GM12878 (cell line): ENCODE results near the gene DDX19B. TPM values are rescaled to one million over a fixed set of nuclear protein-coding genes. Genes with fewer than 3 reads are reported as not detected.
A peak's percentile ranks its signal among the peaks of the same experiment; 100 is the strongest.

ENCODE experiments used
- ATAC-seq: fragments of 200-7000 bp; cut with Tn5 transposase; 3 replicates; pipeline ENCODE4 v1.9.1; 2020; ENCODE audit warnings: mild to moderate bottlenecking, moderate library complexity
- BruUV-seq: library from RNA; stranded (reverse); fragments of 400-500 nt; replicated peaks from 2 replicates; lab custom pipeline; 2021; lab: Mats Ljungman, UMichigan
- CTCF ChIA-PET: fragments of 300-600 bp; sonication (Branson Sonifier 250); formaldehyde crosslinking; extraction: SDS; loops from one replicate; lab custom pipeline; 2021; ENCODE audit warnings: inconsistent platforms; lab: Yijun Ruan, JAX
- POLR2A ChIA-PET: fragments of 350-600 bp; formaldehyde crosslinking; extraction: SDS; loops from one replicate; lab custom pipeline; 2021; ENCODE audit warnings: inconsistent platforms; lab: Charles Lee
- RAD21 ChIA-PET: fragments of 300-600 bp; sonication (Branson Sonifier 250); formaldehyde crosslinking; loops from one replicate; lab custom pipeline; 2023; ENCODE audit warnings: antibody characterized with exemption; ENCODE audit not compliant: unreplicated experiment; lab: Charles Lee
- SMC1A ChIA-PET: fragments of 300-600 bp; sonication (Branson Sonifier 250); formaldehyde crosslinking; loops from one replicate; lab custom pipeline; 2023; ENCODE audit not compliant: unreplicated experiment, uncharacterized antibody; lab: Charles Lee
- DNase-seq: peaks from one replicate; pipeline ENCODE4 v3.0.0-alpha.2; 2011; ENCODE audit warnings: low read depth, low spot score
- FAIRE-seq: peaks from 3 replicates; lab custom pipeline; 2011; peaks lifted over from hg19 to GRCh38; lab: Jason Lieb, UNC
- H2AFZ ChIP-seq: 2 replicates; pipeline ENCODE4 v1.6.0; 2011; ENCODE audit warnings: low read depth, low read length, control low read depth; ENCODE audit not compliant: control insufficient read depth
- H3K27ac ChIP-seq: 2 replicates; pipeline ENCODE4 v1.5.1; 2011; ENCODE audit warnings: control low read depth; ENCODE audit not compliant: control insufficient read depth, insufficient read depth
- H3K27me3 ChIP-seq, 2 experiments: replicated peaks in 1 of 2; 2 replicates each; pipeline versions ENCODE4 v1.6.0 to v1.6.1; 2011; ENCODE audit warnings: low read length in 1 of 2; ENCODE audit not compliant: control insufficient read depth in 2 of 2, insufficient read depth in 2 of 2
- H3K36me3 ChIP-seq, 2 experiments: 2 replicates each; pipeline ENCODE4 v1.5.1; 2011; ENCODE audit warnings: low read length in 1 of 2; ENCODE audit not compliant: control insufficient read depth in 2 of 2, insufficient read depth in 2 of 2
- H3K4me1 ChIP-seq: 2 replicates; pipeline ENCODE4 v1.6.1; 2011; ENCODE audit warnings: mild to moderate bottlenecking, low read length, moderate library complexity, mixed read lengths; ENCODE audit not compliant: control insufficient read depth, insufficient read depth
- H3K4me2 ChIP-seq: 2 replicates; pipeline ENCODE4 v1.6.0; 2011; ENCODE audit warnings: control low read depth; ENCODE audit not compliant: control insufficient read depth, insufficient read depth
- H3K4me3 ChIP-seq: fragments of 200-600 bp; sonication (generic); 2 replicates; pipeline ENCODE4 v1.5.1; 2016
- H3K79me2 ChIP-seq: 2 replicates; pipeline ENCODE4 v1.6.0; 2011; ENCODE audit warnings: low read length; ENCODE audit not compliant: control insufficient read depth, insufficient read depth
- H3K9ac ChIP-seq: 2 replicates; pipeline ENCODE4 v1.8.0; 2011; ENCODE audit warnings: low read length, control low read depth, mixed read lengths; ENCODE audit not compliant: control insufficient read depth, insufficient read depth
- H3K9me3 ChIP-seq: replicated peaks from 3 replicates; pipeline ENCODE4 v1.5.1; 2011; ENCODE audit warnings: mild to moderate bottlenecking, low read length; ENCODE audit not compliant: control insufficient read depth, insufficient read depth
- H4K20me1 ChIP-seq: 2 replicates; pipeline ENCODE4 v1.6.0; 2011; ENCODE audit not compliant: control insufficient read depth, insufficient read depth
- CHD2 ChIP-seq: IDR thresholded peaks from 2 replicates; pipeline ENCODE4 v1.6.1; 2011; ENCODE audit warnings: low read depth, low read length, improper control_type of control experiment, borderline replicate concordance
- CHD4 ChIP-seq: fragments of 200-600 bp; sonication (generic); IDR thresholded peaks from 2 replicates; pipeline ENCODE4 v1.6.1; 2016; ENCODE audit warnings: mild to moderate bottlenecking
- EED ChIP-seq: sonication (generic); IDR thresholded peaks from 2 replicates; pipeline ENCODE4 v1.6.1; 2016; ENCODE audit warnings: antibody characterized with exemption, low read depth
- HDGF ChIP-seq: fragments of 450-650 bp; IDR thresholded peaks from 2 replicates; pipeline ENCODE4 v1.6.1; 2016; ENCODE audit warnings: antibody characterized with exemption
- IKZF2 ChIP-seq, 2 experiments: fragments of 450-650 bp; IDR thresholded peaks; 2 replicates each; pipeline ENCODE4 v1.6.1; 2017; ENCODE audit warnings: mild to moderate bottlenecking in 2 of 2, moderate library complexity in 2 of 2
- KLF5 ChIP-seq: fragments of 450-650 bp; IDR thresholded peaks from 2 replicates; pipeline ENCODE4 v1.6.1; 2014; ENCODE audit warnings: mild to moderate bottlenecking; ENCODE audit not compliant: partially characterized antibody
- MTA2 ChIP-seq: fragments of 450-650 bp; IDR thresholded peaks from 2 replicates; pipeline ENCODE4 v1.6.1; 2016; ENCODE audit warnings: low read depth, mild to moderate bottlenecking, moderate library complexity
- MTA3 ChIP-seq: IDR thresholded peaks from 2 replicates; pipeline ENCODE4 v1.6.1; 2012; ENCODE audit warnings: low read length, inconsistent platforms, borderline replicate concordance
- NFIC ChIP-seq: IDR thresholded peaks from 2 replicates; pipeline ENCODE4 v1.6.1; 2012; ENCODE audit warnings: low read depth, mild to moderate bottlenecking, inconsistent platforms, low read length, moderate library complexity
- RELA ChIP-seq: fragments of 450-650 bp; IDR thresholded peaks from 2 replicates; pipeline ENCODE4 v1.8.0; 2014; ENCODE audit warnings: borderline replicate concordance; ENCODE audit not compliant: partially characterized antibody
- REST ChIP-seq: IDR thresholded peaks from 2 replicates; pipeline ENCODE4 v1.6.1; 2012; ENCODE audit warnings: mild to moderate bottlenecking, low read depth, low read length
- SMC3 ChIP-seq: IDR thresholded peaks from 2 replicates; pipeline ENCODE4 v1.6.1; 2011; ENCODE audit warnings: low read length, improper control_type of control experiment, borderline replicate concordance
- SUPT20H ChIP-seq: IDR thresholded peaks from 2 replicates; pipeline ENCODE4 v1.6.1; 2011; ENCODE audit warnings: low read depth, mild to moderate bottlenecking, low read length, moderate library complexity, borderline replicate concordance; ENCODE audit not compliant: control insufficient read depth
- YY1 ChIP-seq: IDR thresholded peaks from 2 replicates; pipeline ENCODE4 v1.6.1; 2011; ENCODE audit warnings: low read depth, mild to moderate bottlenecking, low read length
- ZNF207 ChIP-seq: fragments of 450-650 bp; IDR thresholded peaks from 2 replicates; pipeline ENCODE4 v1.6.1; 2014; ENCODE audit warnings: antibody characterized with exemption, mild to moderate bottlenecking, borderline replicate concordance
- WGBS: methylation state at CpG from one replicate; pipeline ENCODE4 v1.1.6; 2016; ENCODE audit warnings: low lambda C conversion rate; ENCODE audit not compliant: insufficient replicate concordance, insufficient coverage; ENCODE audit errors: missing lambda C conversion rate; 5-methylcytosine and 5-hydroxymethylcytosine counted together
- in situ Hi-C: fragments of 300-500 bp; cut with MboI; formaldehyde crosslinking; loops from 9 replicates; pipeline ENCODE4 v1.14.3; 2018; ENCODE audit warnings: mixed read lengths
- intact Hi-C: fragments of 100-400 bp; cut with micrococcal nuclease; formaldehyde crosslinking; loops from one replicate; pipeline ENCODE4 v1.14.2; 2022; ENCODE audit not compliant: unreplicated experiment
- polyA plus RNA-seq, 11 experiments: library from polyadenylated mRNA; depleted of rRNA in 4 of 11; unstranded in 6 of 11; stranded (reverse) in 5 of 11; fragments of >200 nt; fragmentation: Nextera tagmentation in 4 of 11; fragmentation: Illumina TruSeq in 1 of 11; extraction: Ambion mirVana in 4 of 11; extraction: Trizol in 1 of 11; gene quantifications; 1 replicate in 1 of 11; 2 replicates in 10 of 11; pipeline versions ENCODE4 v1.2.1 to v1.2.3, GENCODE V29; 2011 to 2016; ENCODE audit warnings: inconsistent platforms in 2 of 11, missing spikeins in 2 of 11, low read depth in 1 of 11
- total RNA-seq, 4 experiments: library from RNA; depleted of rRNA in 3 of 4; stranded (reverse); fragments of >200 nt in 3 of 4; fragmentation: Illumina TruSeq in 1 of 4; extraction: Trizol in 1 of 4; gene quantifications; 2 replicates each; pipeline versions ENCODE4 v1.2.1 to v1.2.3, GENCODE V29; 2013 to 2021
- TF ChIP-seq, protein P1 (sequence below): IDR thresholded peaks from 2 replicates; pipeline ENCODE4 v1.6.1; 2011; ENCODE audit warnings: borderline replicate concordance, low read depth, mild to moderate bottlenecking, moderate library complexity, low read length; ENCODE audit not compliant: insufficient read depth, poor library complexity, severe bottlenecking
- TF ChIP-seq, protein P2 (sequence below): IDR thresholded peaks from 2 replicates; pipeline ENCODE4 v1.6.1; 2011; ENCODE audit warnings: mild to moderate bottlenecking, low read depth, low read length, moderate library complexity; ENCODE audit not compliant: insufficient replicate concordance

Gene DDX19B
- total and polyA plus RNA-seq, 10 of the 15 experiments (the other 5 are each of a cell fraction or from before 2014, with no cell fraction given): 14.1 to 69.1 (median 42.5) TPM

DNA sequence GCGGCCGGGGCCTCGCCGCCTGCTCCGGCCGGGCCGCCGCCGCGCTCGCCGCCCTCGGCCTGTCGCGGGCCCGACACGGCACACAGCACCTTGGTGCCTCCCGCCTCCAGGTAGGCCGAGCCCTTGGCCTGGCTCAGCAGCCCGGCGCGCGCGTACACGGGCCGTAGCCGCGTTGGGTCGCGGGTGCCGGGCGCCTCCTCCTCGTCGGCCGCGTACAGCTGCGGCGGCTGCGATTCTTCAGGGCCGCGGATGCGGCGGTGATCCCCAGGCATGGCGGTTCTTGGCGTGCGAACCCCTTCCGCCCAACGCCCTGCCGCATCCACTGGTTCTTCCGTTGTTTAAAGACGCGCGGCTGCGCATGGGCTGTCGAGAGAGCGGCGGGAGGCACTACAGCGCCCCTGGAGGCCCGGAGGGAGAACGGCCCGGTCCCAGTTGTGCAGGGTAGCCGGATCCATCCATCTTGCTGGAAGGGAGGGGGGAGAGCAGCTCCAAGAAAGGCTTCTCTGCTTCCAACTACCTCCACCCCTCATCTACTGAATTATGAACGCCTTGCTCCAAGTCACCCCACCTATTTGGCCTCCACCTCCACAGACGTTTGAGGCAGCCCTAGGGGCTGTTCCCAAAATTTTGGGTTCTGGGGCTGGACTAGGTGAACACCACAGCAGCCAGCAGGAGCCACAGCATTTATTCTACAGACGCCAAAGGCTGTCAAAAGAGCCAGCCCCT lies 47.2 kb upstream of the DDX19B start, which contains the start of gene EXOSC6:
EXOSC6 (minus strand) TSS at position 312 of the 726 bp plus-strand sequence; CDS start at position 272, 40 bp downstream.
- ATAC-seq: peak; percentile 95
- Histone ChIP-seq H3K27me3 (no peaks in the 10 kb centered on the region), H3K9ac (peak within 1 kb of the TSS; percentile 79), H3K36me3 (peaks cover 18 to 28% of the 10 kb centered on the region in 2 experiments), H2AFZ (peak within 1 kb of the TSS; percentile 71; the same call in 1 of the 2 replicates), H3K4me3 (peak within 1 kb of the TSS; percentile 77), H3K4me2 (peak within 1 kb of the TSS; percentile 78), H3K27ac (peak within 1 kb of the TSS; percentile 71), H3K9me3 (no peaks in the 10 kb centered on the region), H3K79me2 (peaks cover 27% of the 10 kb centered on the region), H4K20me1 (no peaks in the 10 kb centered on the region), H3K4me1 (no peaks in the 10 kb centered on the region)
- ChIA-PET POLR2A (interaction anchor here (0.5 to 0.8 kb wide), 3 partner anchors 88 to 377 kb away, joined by 3 to 4 read pairs (median 3); no protein-coding TSS in a partner anchor), SMC1A (interaction anchor here (0.6 to 0.7 kb wide), 2 partner anchors 20 to 73 kb away, joined by 3 read pairs; no protein-coding TSS in a partner anchor), CTCF (interaction anchor here (0.9 to 3.2 kb wide), 9 partner anchors 8 to 489 kb away, joined by 3 to 13 read pairs (median 3); partner anchors contain the start of gene DDX19B), RAD21 (no interaction called here)
- peak; percentile 65 for DNase-seq
- in situ Hi-C loops: no loop called here
- WGBS: 1% methylated on average over 47 of the region's 65 CpGs
- intact Hi-C loops: loop anchor here (10.0 kb wide), 1 partner anchor 87 kb away; no protein-coding TSS in a partner anchor
- no TSS peak for BruUV-seq
- peak; percentile 91 for FAIRE-seq
- no peak for TF ChIP-seq CHD4
- no peak for TF ChIP-seq REST
- peak; percentile 61; the same call in 1 of the 2 replicates for TF ChIP-seq CHD2
- TF ChIP-seq MTA3: no peak
- peak; percentile 75 for TF ChIP-seq RELA
- TF ChIP-seq HDGF: peak; percentile 61; the same call in 1 of the 2 replicates
- TF ChIP-seq, protein P1, sequence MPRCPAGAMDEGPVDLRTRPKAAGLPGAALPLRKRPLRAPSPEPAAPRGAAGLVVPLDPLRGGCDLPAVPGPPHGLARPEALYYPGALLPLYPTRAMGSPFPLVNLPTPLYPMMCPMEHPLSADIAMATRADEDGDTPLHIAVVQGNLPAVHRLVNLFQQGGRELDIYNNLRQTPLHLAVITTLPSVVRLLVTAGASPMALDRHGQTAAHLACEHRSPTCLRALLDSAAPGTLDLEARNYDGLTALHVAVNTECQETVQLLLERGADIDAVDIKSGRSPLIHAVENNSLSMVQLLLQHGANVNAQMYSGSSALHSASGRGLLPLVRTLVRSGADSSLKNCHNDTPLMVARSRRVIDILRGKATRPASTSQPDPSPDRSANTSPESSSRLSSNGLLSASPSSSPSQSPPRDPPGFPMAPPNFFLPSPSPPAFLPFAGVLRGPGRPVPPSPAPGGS: peak; percentile 83
- TF ChIP-seq KLF5: no peak
- TF ChIP-seq EED: peak; percentile 45; the same call in 1 of the 2 replicates
- TF ChIP-seq IKZF2 (IDR thresholded peaks at IDR 0.05): no peak
- no peak for TF ChIP-seq NFIC
- TF ChIP-seq SUPT20H: no peak
- TF ChIP-seq SMC3: no peak; the same call in 1 of the 2 replicates
- peak; percentile 50; the same call in 1 of the 2 replicates for TF ChIP-seq ZNF207
- peak; percentile 92 for TF ChIP-seq YY1
- TF ChIP-seq MTA2: no peak
- TF ChIP-seq, protein P2, sequence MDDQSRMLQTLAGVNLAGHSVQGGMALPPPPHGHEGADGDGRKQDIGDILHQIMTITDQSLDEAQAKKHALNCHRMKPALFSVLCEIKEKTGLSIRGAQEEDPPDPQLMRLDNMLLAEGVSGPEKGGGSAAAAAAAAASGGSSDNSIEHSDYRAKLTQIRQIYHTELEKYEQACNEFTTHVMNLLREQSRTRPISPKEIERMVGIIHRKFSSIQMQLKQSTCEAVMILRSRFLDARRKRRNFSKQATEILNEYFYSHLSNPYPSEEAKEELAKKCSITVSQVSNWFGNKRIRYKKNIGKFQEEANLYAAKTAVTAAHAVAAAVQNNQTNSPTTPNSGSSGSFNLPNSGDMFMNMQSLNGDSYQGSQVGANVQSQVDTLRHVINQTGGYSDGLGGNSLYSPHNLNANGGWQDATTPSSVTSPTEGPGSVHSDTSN: no peak
